ENCODE measurements around the gene RPL31. TPM values are rescaled to one million over a fixed set of nuclear protein-coding genes. Genes with fewer than 3 reads are reported as not detected.

RPL31 gene
- total RNA-seq, 1 experiment from 2014 or later, result 1,893 TPM

DNA sequence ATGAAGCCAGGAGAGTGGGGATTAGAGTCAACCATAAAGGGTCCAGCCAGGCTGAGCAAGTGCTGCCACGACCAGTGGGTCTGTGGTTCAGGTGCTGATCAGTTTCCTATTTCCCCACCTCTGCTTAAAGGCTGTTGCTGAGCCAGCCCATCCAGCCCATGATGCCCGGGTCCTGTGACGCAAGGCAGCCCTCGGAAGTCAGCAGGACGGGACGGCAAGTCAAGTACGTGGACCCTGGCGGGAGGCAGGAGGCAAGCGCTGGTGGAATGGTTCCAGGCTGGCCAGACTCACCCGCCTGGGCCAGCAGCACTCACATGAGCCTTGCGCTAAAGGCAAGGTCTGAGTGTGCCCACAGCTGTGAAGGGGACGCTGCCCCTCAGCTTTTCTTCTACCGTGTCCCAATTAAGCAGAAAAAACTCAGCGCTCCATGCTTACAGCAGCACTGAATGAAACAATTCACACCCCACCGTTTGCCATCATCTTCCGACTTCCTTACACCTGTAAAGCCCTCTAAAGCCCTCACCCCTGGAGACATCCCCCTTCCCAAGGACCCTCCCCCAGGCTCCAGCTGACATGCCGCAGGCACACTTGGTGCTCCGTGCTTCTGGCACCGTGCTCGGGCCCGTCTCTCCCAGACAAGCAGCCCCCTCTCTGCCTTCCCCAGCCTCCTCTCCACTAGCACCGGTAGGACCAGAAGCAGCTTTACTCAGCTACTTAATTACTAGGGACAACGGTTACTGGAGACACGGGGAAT, 11.3 kb upstream of the RPL31 start:
- Mint-ChIP-seq H3K4me1 (peaks cover 2 to 14% of the 10 kb centered on the region in 2 experiments; a peak in 3 of 4 replicates), H3K9me3 (no peaks in the 10 kb centered on the region), H3K27ac (peak overlapping the region in 1 of 3 experiments; percentile 36; a peak in 2 of 7 replicates), H3K36me3 (ENCODE audit: insufficient read depth in 1 of 3, low read depth in 3 of 3) (no peaks in the 10 kb centered on the region; a peak in 1 of 7 replicates), H3K4me3 (no peak overlapping the region; a peak in 1 of 5 replicates), H3K27me3 (ENCODE audit: low read depth) (peaks cover 2% of the 10 kb centered on the region; the same call in 1 of the 2 replicates)
- Histone ChIP-seq H3K4ac (ENCODE audit: low read depth, low read length) (no peak overlapping the region), H3K23me2 (ENCODE audit: insufficient read length, low read depth, low read length, poor library complexity, severe bottlenecking) (no peaks in the 10 kb centered on the region), H3K4me2 (ENCODE audit: insufficient read depth, insufficient read length, low read length) (no peak overlapping the region), H3K27me3 (ENCODE audit: insufficient read depth, low read length) (no peaks in the 10 kb centered on the region), H3K18ac (ENCODE audit: insufficient read length, low read depth, low read length) (no peak overlapping the region), H4K91ac (ENCODE audit: insufficient read length, low read depth, low read length) (no peak overlapping the region), H3K9me3 (ENCODE audit: control insufficient read depth, low read depth, low read length) (no peaks in the 10 kb centered on the region), H3K4me1 (ENCODE audit: insufficient read depth, low read length) (no peaks in the 10 kb centered on the region), H2AFZ (ENCODE audit: low read length) (no peak overlapping the region), H4K20me1 (ENCODE audit: control insufficient read depth, insufficient read depth, insufficient read length) (no peaks in the 10 kb centered on the region), H4K8ac (replicated peaks; ENCODE audit: insufficient read length, low read depth, low read length) (no peak overlapping the region), H3K9ac (ENCODE audit: extremely low read depth, insufficient read length, low read length) (no peak overlapping the region), H3K23ac (ENCODE audit: insufficient read length, low read depth, low read length) (no peak overlapping the region), H3K79me2 (ENCODE audit: insufficient read depth, low read length) (no peaks in the 10 kb centered on the region), H3T11ph (ENCODE audit: low read length) (no peak overlapping the region), H3K56ac (ENCODE audit: insufficient read length, low read depth, low read length) (no peak overlapping the region), H2BK5ac (ENCODE audit: insufficient read length, low read length) (no peak overlapping the region), H3K27ac (ENCODE audit: insufficient read length, low read depth, low read length) (no peak overlapping the region), H2BK12ac (ENCODE audit: insufficient read length, low read depth, low read length) (no peak overlapping the region), H4K5ac (ENCODE audit: insufficient read length, low read depth, low read length) (no peak overlapping the region), H2AK5ac (ENCODE audit: insufficient read length, low read length) (no peak overlapping the region), H3K79me1 (ENCODE audit: insufficient read depth, low read depth, low read length, poor library complexity, severe bottlenecking) (no peaks in the 10 kb centered on the region), H3K14ac (ENCODE audit: insufficient read depth, low read length) (no peak overlapping the region), H2BK20ac (ENCODE audit: low read depth, low read length, poor library complexity, severe bottlenecking) (no peak overlapping the region), H2BK120ac (ENCODE audit: low read depth, low read length, poor library complexity, severe bottlenecking) (no peak overlapping the region), H2BK15ac (ENCODE audit: low read depth, low read length) (no peak overlapping the region)
- WGBS (ENCODE audit: extremely low coverage, insufficient read length, low lambda C conversion rate), result no CpG with 5 or more reads among the region's 24 CpGs
- TF ChIP-seq, protein P1, sequence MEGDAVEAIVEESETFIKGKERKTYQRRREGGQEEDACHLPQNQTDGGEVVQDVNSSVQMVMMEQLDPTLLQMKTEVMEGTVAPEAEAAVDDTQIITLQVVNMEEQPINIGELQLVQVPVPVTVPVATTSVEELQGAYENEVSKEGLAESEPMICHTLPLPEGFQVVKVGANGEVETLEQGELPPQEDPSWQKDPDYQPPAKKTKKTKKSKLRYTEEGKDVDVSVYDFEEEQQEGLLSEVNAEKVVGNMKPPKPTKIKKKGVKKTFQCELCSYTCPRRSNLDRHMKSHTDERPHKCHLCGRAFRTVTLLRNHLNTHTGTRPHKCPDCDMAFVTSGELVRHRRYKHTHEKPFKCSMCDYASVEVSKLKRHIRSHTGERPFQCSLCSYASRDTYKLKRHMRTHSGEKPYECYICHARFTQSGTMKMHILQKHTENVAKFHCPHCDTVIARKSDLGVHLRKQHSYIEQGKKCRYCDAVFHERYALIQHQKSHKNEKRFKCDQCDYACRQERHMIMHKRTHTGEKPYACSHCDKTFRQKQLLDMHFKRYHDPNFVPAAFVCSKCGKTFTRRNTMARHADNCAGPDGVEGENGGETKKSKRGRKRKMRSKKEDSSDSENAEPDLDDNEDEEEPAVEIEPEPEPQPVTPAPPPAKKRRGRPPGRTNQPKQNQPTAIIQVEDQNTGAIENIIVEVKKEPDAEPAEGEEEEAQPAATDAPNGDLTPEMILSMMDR (conservative IDR thresholded peaks at IDR 0.05), result no peak
- DNase-seq, result no peak
